ENCODE data around the gene ROR1. TPM values are rescaled to one million over a fixed set of nuclear protein-coding genes. Genes with fewer than 3 reads are reported as not detected.

Gene ROR1
- total RNA-seq, 2 experiments from 2014 or later = 0.47 to 1.4 TPM

DNA sequence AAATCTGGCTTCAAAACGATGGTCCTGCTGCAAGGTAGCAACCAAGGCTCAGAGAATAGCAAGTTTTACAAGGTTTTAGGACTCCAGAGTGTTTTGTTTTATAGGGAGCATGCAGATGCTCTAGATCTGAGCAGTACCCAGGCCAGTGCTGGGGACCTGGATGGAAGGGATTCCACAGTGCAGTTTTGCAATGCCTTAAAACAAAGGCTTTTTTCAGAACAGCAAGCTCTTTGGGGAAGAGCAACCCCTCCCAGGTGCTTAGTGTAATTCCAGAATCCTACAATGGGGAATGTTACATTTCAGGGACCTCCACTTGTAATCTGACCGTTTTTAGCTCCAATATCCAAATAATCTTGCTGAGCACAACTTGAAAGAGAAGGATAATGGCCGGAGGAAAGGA lies 6.7 kb downstream of the ROR1 start:
- Histone ChIP-seq H3K4me2 (ENCODE audit: low read length) (no peak overlapping the region), H3K9me2 (ENCODE audit: insufficient read depth, low read length) (no peaks in the 10 kb centered on the region), H3K4me1 (ENCODE audit: insufficient read depth, low read length, poor library complexity, severe bottlenecking) (peaks cover 7% of the 10 kb centered on the region), H4K20me1 (ENCODE audit: insufficient read depth, low read length) (no peaks in the 10 kb centered on the region), H2AFZ (ENCODE audit: low read length) (no peak overlapping the region), H3K36me3 (ENCODE audit: insufficient read depth, low read length) (no peaks in the 10 kb centered on the region), H3K9me3 (ENCODE audit: low read length) (no peaks in the 10 kb centered on the region), H3K79me2 (ENCODE audit: insufficient read depth, low read depth, low read length) (no peaks in the 10 kb centered on the region), H3K27ac (ENCODE audit: low read depth, low read length, poor library complexity, severe bottlenecking) (no peak overlapping the region), H3K4me3 (ENCODE audit: low read depth, low read length, poor library complexity, severe bottlenecking) (no peak overlapping the region)
- intact Hi-C loops (cut with micrococcal nuclease; ENCODE audit: unreplicated experiment) = no loop called here
- CTCF ChIA-PET (ENCODE audit: unreplicated experiment) = no interaction called here
- POLR2A ChIA-PET = interaction anchor here (0.9 kb wide), 1 partner anchor 13 kb away, joined by 3 read pairs; no protein-coding TSS in a partner anchor
- BruUV-seq (replicated peaks) = no TSS peak
- TF ChIP-seq, protein P1, sequence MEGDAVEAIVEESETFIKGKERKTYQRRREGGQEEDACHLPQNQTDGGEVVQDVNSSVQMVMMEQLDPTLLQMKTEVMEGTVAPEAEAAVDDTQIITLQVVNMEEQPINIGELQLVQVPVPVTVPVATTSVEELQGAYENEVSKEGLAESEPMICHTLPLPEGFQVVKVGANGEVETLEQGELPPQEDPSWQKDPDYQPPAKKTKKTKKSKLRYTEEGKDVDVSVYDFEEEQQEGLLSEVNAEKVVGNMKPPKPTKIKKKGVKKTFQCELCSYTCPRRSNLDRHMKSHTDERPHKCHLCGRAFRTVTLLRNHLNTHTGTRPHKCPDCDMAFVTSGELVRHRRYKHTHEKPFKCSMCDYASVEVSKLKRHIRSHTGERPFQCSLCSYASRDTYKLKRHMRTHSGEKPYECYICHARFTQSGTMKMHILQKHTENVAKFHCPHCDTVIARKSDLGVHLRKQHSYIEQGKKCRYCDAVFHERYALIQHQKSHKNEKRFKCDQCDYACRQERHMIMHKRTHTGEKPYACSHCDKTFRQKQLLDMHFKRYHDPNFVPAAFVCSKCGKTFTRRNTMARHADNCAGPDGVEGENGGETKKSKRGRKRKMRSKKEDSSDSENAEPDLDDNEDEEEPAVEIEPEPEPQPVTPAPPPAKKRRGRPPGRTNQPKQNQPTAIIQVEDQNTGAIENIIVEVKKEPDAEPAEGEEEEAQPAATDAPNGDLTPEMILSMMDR (conservative IDR thresholded peaks at IDR 0.05; ENCODE audit: low read length) = no peak
- no peak for TF ChIP-seq EZH2phosphoT487 (IDR thresholded peaks at IDR 0.05; ENCODE audit: borderline replicate concordance, low read depth, low read length)
- DNase-seq (ENCODE audit: low spot score) = no peak

DNA sequence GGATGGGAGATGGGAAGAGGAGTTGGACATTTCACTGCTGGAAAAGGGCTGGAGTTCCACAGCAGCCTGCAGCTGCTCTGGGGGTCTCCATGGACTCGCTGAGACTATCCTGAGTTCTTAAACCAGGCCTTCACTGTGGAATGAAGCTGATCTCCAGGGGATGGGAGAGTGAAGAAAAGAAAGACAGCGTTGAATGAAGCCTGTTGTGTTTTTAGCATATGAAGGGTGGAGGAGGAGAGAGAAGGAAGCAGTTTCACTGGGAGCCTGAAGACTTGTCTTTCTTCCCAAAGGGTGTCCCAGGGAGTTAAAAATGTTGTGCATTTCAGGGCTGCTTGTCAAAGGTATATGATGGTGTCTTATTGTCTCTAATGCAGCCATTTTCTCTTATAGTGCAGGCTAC lies 9.2 kb downstream of the ROR1 start:
- DNase-seq (ENCODE audit: low spot score) = no peak
- Histone ChIP-seq H3K79me2 (ENCODE audit: insufficient read depth, low read depth, low read length) (no peaks in the 10 kb centered on the region), H3K27ac (ENCODE audit: low read depth, low read length, poor library complexity, severe bottlenecking) (no peak overlapping the region), H3K4me3 (ENCODE audit: low read depth, low read length, poor library complexity, severe bottlenecking) (no peak overlapping the region), H3K4me1 (ENCODE audit: insufficient read depth, low read length, poor library complexity, severe bottlenecking) (no peaks in the 10 kb centered on the region), H3K4me2 (ENCODE audit: low read length) (no peak overlapping the region), H3K9me2 (ENCODE audit: insufficient read depth, low read length) (no peaks in the 10 kb centered on the region), H3K9me3 (ENCODE audit: low read length) (no peaks in the 10 kb centered on the region), H3K36me3 (ENCODE audit: insufficient read depth, low read length) (no peaks in the 10 kb centered on the region), H2AFZ (ENCODE audit: low read length) (no peak overlapping the region), H4K20me1 (ENCODE audit: insufficient read depth, low read length) (no peaks in the 10 kb centered on the region)
- TF ChIP-seq, protein P1 (conservative IDR thresholded peaks at IDR 0.05; ENCODE audit: low read length) = no peak
- no peak for TF ChIP-seq EZH2phosphoT487 (IDR thresholded peaks at IDR 0.05; ENCODE audit: borderline replicate concordance, low read depth, low read length)
- intact Hi-C loops (cut with micrococcal nuclease; ENCODE audit: unreplicated experiment) = no loop called here
- no TSS peak for BruUV-seq (replicated peaks)
- ChIA-PET CTCF (ENCODE audit: unreplicated experiment) (no interaction called here), POLR2A (no interaction called here)

DNA sequence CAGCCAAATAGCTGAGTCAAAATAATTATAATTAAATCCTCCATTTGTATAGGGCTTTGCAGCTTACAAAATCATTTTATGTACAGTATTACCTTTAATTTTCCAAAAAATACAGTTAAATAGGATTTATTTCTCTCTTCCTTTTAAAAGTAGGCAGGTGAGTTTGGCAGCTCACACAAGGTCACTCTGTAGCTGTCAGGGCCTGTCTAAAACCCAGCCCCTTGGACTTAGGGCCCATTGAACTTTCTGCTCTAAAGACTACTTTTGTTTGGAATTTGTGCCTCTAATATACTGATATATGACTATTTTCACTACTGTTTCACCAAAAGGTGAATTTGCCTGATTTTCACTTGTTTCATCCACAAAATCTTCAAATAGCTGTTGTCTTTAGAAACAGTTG lies 10.3 kb downstream of the ROR1 start:
- POLR2A ChIA-PET = interaction anchor here (0.7 to 1.4 kb wide), 2 partner anchors 10 to 83 kb away, joined by 3 to 4 read pairs; no protein-coding TSS in a partner anchor
- intact Hi-C loops (cut with micrococcal nuclease; ENCODE audit: unreplicated experiment) = no loop called here
- H3K36me3 ChIP-seq (ENCODE audit: insufficient read depth, low read length) = no peaks in the 10 kb centered on the region
- TF ChIP-seq, protein P1 (conservative IDR thresholded peaks at IDR 0.05; ENCODE audit: low read length) = no peak
- TF ChIP-seq EZH2phosphoT487 (IDR thresholded peaks at IDR 0.05; ENCODE audit: borderline replicate concordance, low read depth, low read length) = no peak
- H3K4me2 ChIP-seq (ENCODE audit: low read length) = no peak overlapping the region
- no peak overlapping the region for H3K27ac ChIP-seq (ENCODE audit: low read depth, low read length, poor library complexity, severe bottlenecking)
- DNase-seq (ENCODE audit: low spot score) = no peak
- H4K20me1 ChIP-seq (ENCODE audit: insufficient read depth, low read length) = no peaks in the 10 kb centered on the region
- no TSS peak for BruUV-seq (replicated peaks)
- H2AFZ ChIP-seq (ENCODE audit: low read length) = no peak overlapping the region
- CTCF ChIA-PET (ENCODE audit: unreplicated experiment) = no interaction called here
- H3K9me2 ChIP-seq (ENCODE audit: insufficient read depth, low read length) = no peaks in the 10 kb centered on the region
- H3K4me1 ChIP-seq (ENCODE audit: insufficient read depth, low read length, poor library complexity, severe bottlenecking) = no peaks in the 10 kb centered on the region
- no peak overlapping the region for H3K4me3 ChIP-seq (ENCODE audit: low read depth, low read length, poor library complexity, severe bottlenecking)
- H3K9me3 ChIP-seq (ENCODE audit: low read length) = no peaks in the 10 kb centered on the region
- no peaks in the 10 kb centered on the region for H3K79me2 ChIP-seq (ENCODE audit: insufficient read depth, low read depth, low read length)

Data from OCI-LY7 (cell line).